A673 (cell line): ENCODE results near the gene MT1B.

Experiments
- CTCF ChIP-seq: fragments of 300-800, 200-600 bp; sonication (generic); conservative IDR thresholded peaks from 2 replicates; pipeline ENCODE4 v1.5.1; 2017; ENCODE audit warnings: low read depth, mild to moderate bottlenecking, antibody characterized with exemption, low read length, moderate library complexity, mixed read lengths
- EZH2 ChIP-seq: fragments of 200-600 bp; sonication (generic); IDR thresholded peaks from 2 replicates; pipeline ENCODE4 v1.6.1; 2017; ENCODE audit warnings: borderline replicate concordance, low read depth, mild to moderate bottlenecking, mixed read lengths, antibody characterized with exemption, low read length; ENCODE audit not compliant: poor library complexity, severe bottlenecking

- TF ChIP-seq CTCF (no peak), EZH2 (no peak)
Observed at GRCh38 chr16:56679818-56680217, 28.1 kb downstream of the MT1B start.
